NCI-H1105 treated with DMSO at 0.1 percent for 48 hours (cell line): ENCODE data around the gene DHRS3.
A peak's percentile ranks its signal among the peaks of the same experiment; 100 is the strongest.

Experiments
- DNase-seq: peaks from one replicate; lab custom pipeline; 2025; lab: John Stamatoyannopoulos, UW

DHRS3 gene

DNA sequence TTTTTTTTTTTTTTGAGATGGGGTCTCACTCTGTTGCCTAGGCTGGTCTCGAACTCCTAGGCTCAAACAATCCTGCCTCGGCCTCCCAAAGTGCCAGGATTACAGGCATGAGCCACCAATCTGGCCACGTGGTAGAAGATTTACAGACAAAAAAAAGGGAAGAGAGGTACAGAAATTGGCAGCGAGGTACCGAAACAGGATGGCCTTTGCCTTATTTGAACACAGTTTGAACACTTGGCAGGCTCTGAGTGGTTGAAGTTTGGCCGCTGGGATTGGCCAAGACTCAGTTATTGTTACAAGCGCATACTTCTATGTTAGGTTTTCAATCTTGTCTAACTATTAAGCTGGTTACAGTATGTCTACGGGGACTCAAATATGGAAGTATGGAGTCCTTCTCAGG is 19.7 kb upstream of the DHRS3 start:
- DNase-seq, result no peak

DNA sequence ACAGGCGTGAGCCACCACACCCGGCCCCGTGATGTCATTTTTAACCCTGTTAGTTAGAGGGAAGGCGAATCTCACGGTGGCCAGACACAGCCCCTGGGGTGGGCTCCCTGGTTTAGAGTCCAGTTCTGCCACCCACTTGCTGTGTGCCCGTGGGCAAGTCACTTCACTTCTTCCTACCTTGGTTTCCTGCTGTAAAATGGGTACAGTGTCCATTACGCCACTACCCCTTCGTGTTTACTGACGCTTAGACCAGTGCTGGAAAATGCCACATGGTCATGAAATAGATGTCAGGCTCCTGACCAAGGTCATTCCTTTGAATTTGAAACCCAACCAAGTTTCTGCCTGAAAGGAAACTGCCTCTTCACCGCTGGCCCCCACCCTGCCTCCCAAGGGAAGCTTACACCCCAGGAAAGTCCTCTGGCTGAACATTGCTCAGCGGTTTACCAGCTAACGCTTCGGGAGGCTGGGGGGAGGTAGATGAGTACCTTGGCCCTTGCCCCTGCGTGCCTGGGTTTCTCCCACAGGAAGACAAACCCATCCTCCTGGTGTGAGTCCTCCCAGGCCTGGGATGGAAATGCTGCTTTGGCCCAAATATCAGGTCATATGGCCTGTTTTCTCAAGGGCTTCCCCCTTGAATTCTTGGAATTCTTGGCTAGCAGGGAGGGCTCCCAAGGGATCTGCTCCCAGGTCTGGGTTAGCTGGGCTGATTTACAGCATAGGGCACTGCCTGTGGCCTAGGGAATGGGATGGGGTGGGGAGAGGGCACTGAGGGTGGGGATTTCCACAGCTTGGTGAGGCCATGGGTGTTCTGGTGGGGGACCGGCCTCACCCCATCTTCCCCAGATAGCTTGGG is 18.3 kb upstream of the DHRS3 start:
- no peak for DNase-seq

DNA sequence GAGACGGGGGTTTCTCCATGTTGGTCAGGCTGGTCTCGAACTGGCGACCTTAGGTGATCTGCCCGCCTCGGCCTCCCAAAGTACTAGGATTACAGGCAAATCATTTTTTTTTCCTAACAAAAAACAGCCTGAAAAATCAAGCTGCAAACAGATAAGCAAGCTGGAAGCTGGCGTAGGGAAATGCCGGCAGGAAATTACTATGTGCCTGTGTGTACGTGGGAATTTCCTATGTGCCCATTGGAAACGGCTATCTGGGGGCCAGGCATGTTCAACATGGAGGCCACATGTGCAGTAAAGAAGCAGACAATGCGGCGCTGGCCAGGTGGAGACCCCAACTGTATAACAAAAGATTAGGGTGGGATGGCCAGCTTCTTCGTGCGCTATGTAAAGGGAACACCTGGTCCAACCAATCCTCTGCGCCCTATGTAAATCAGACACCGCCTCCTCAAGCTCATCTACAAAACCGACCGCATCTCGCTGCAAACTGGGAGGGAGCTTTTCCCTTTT is 16.7 kb upstream of the DHRS3 start:
- DNase-seq, result no peak

DNA sequence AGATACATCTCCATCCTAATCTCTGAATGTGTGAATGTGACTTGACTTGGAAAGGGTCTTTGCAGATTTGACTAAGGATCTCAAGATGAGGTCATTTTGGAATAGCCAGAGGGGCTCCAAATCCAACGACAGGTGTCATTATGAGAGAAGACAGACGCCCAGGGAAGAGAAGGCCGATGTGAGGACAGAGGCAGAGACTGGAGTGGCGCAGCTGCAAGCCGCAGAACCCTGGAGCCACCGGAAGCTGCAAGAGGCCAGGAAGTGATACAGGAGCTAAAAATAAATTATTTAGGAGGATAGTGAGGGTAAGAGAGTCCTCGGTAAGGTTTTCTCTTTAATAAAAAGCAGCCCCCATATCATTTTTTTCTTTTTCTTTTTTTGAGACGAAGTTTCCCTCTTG is 16.1 kb upstream of the DHRS3 start:
- DNase-seq, result no peak

DNA sequence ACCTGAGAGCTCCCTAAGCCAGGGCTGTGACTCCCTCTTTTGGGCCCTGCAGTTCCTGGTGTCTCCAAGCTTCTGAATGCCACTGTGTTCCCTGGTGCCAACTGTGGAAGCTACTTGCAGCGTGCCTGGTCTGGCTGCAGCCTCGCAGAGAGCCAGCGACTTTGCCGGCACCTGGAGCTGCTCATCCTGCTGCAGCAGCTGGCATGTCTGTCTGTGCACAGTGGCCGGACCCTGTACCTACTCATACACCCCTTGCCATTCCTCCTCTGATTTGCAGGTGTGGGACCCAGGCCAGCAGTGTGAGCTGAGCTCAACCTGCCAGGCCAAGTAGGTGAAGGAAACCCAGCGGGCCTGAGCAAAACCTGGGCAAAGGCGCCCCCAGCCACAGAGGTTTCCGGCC is 13.6 kb upstream of the DHRS3 start:
- no peak for DNase-seq

DNA sequence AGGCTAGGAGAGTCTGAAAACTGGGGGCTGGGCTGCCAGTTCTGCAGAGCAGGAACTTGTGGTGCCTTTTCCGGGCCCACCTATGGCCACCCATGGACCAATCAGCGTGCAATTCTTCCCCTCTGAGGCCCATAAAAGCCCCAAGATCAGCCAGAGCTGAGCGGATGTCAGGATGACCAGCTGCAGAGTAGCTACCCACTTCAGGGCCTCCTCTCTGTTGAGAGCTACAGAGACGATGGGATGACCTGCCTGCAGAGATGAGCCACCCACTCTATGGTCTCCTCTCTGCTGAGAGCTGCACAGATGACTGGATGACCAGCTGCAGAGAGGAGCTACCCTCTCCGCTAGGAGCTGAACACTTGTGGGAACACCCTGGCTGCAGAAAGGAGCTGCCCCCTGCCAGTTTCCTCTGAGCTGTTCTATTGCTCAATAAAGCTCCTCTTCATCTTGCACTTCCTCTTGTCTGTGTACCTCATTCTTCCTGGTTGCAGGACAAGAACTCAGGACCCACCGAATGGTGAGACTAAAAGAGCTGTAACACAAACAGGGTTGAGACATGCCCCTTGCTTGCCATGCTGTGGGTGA is 13.0 kb upstream of the DHRS3 start:
- no peak for DNase-seq

DNA sequence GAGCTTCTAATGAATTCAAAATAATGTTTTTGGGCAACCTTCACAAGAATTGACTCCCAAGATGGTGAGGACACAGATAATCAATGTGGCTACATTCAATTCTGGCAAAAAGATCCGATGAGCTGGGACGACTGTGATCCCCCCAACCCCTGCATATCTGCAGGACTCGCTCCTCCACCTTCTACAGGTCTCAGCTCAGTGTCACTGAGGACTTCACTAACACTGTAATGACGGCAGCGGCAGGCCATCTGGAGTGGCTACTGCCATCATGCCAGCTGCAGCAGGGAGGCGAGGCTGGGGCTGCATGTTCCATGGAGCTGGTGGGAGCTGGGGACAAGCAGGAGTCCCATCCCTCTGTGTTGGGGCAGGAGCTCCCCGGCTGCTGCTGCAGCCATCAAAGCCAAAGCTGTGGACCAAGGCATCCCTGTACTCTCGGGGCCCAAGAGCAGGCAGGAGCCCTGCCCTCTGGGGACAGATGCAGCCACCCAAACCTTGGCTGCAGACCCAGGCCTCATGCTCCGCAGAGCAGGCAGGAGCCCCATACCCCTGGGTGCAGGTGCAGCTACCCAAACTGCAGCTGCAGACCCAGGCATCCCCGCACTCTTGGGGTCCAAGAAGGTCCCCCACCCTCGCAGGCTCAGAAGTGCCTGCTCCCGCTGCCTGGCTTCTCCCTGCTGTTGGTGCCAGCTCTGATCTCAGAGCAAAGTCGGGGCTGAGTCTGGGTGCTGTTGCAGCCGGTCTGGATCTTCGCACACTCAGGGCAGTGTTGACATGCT is 12.2 kb upstream of the DHRS3 start:
- no peak for DNase-seq

DNA sequence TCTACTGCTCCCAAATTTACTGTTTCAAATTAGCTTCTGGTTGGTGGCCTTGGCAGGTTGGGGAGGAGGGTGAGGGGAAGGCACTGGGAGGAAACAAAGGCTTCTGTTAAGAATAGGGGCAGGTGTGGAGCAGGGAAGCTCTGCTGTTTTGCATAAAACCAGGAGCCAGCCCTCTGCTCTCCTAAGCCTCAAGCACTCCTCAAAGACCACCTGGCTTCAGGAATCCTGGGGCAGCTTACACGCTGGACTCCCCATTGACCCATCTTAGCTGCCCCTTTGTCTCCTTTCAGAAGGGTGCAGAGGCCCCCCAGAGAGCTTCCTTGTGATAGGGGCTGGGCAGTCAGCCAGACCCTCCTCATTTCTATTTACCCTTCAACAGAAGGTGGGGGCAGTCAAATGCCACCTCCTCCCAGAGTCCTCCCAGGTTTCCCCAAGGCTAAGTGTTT is 11.5 kb upstream of the DHRS3 start:
- DNase-seq, result no peak

DNA sequence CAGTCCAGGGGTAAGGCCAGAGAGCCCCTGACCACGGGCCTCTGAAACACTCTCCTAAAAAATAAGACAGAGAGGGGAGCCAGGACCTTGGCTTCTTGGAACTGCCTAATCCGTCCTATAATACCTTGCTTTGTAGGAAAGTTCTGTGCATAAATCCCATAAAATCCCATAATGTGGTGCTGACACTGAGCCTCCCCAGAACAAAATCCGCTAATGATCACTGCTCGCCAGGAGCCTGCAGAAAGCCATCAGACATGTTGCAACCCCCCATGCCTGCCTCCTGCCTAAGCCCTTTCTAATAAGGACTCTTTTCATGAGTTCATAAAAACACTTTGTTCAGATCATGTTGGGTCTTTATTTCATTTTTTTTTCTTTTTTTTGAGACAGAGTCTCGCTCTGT is 9.3 kb upstream of the DHRS3 start:
- DNase-seq, result no peak

DNA sequence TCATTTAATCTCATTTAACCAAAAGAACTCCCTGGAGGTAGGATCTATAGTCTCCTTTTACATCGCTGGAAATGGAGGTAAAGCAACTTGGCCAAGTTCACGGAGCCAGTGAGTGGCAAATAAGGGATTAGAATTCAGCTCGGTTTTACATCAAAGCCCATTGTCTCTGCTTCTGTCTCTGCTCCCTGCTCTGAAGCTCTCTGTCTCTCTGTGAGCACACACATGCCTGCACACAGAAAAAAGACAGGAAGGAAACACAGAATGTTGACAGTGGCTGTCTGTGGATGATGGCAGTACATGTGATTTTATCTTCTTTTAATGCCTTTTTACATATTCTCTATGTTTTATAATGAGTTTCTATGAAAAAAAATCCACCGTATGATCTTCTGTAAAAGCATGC is 8.9 kb upstream of the DHRS3 start:
- no peak for DNase-seq

DNA sequence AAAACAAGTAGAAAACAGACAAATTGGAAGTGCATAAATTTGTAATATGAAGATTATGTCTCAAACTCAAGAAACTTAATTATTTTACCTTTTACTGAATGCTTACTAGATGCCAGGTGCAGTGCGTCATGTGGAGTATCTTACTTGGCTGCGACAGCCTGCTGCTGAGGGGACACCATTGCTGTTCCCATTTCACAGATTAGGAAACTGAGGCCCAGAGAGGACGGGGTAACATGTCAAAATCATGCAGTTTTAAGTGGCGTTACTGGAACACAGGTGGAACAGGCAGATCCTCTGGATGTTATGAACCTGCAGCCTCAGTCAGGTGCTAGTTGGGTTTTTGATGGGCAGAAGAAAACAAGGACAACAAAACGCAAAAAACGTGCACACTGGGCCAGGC is 7.3 kb upstream of the DHRS3 start:
- DNase-seq, result no peak

DNA sequence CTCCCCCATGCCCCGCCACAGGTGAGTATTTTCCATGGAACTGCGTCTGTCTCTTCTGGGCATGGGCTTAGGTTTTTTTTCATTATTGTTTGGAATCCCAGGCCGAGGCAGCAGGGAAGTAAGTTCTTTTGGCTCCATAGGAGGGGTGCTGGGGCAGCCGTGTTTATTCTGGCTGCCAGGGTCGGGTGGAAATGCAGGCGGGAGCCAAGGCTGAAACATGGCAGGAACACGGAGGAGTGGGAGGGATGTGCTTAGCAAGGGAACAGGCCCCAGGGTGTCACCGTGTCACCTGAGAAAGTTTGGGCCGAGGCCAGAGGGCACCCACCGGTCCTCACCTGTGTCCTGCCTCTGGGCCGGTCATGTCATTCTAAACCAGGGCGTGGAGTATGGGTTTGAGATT is 4.5 kb upstream of the DHRS3 start:
- DNase-seq, result no peak

DNA sequence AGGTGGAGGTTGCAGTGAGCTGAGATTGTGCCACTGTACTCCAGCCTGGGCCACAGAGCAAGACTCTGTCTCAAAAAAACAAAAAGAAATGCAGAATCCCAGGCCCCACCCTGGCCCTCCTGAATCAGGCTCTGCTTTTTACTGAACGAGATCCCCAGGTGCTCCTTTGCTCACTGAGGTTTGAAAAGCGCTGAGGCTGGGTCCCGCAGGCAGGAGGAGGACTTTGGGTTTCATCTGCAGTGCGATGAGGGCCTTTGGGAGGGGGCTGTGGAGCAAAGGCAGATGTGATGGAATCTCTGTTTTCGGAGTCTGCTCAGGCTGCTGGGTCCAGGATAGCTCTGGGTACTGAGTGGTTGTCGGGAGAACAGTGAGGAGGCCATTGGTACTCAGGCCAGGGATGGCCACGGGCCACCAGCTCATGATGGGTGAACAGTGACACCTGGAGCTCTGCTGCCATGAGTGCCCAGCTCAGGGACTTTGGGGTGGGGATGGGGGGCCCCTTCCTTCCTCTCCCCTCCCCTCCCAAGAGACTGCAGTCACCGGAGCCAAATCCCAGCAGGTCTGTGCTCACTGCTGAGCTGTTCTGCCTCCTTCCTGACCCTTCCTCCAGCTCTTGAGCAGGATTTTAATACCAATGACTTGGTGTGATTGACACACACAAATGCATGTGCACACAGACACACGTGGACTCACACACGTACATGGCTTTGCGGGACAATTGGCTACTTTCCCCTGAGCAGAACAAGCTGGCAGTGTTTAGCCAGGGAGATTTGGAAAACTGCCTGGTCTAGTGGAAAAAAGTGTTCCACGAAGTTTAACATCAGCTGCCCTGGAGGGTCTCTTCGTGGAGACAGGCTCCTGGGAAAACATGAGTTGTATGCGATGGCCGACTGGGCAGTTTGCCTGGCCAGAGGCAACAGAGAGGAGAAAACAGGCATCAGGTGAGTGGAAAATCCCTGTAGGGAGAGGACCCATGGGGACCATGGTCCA is 3.6 kb upstream of the DHRS3 start:
- DNase-seq, result no peak

DNA sequence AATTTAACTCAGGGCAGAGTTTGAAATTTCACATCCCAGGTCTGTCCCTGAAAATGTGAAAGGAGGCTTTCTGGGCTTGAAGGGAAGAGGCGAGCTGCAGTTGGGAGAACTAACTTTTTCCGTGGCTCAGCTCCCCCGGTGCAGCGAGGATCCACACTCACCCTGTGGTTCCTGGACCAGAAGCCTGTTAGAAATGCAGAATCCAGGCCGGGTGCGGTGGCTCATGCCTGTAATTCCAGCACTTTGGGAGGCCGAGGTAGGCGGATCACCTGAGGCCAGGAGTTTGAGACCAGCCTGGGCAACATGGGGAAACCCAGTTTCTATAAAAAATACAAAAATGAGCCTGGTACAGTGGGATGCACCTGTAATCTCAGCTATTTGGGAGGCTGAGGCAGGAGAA is 2.9 kb upstream of the DHRS3 start:
- DNase-seq, result no peak

DNA sequence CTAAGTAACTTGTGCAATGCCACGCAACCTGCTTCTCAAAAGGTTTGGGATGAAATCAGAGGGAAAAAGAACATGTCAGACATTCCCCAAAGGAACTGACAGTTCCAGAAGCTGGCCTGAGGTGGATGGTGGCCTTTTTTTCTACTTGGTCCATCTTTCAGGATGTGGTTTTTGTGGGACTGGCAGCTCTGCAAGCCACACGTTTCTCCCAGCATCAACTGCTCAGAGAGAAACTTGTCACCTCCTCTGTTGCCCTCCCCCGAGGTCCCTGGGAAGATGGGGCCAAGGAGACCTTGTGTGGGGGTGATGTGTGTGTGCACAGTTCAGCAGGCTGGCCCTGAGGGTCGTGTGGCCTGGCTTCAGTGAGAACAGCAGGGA is 2.5 kb upstream of the DHRS3 start:
- DNase-seq, result no peak

DNA sequence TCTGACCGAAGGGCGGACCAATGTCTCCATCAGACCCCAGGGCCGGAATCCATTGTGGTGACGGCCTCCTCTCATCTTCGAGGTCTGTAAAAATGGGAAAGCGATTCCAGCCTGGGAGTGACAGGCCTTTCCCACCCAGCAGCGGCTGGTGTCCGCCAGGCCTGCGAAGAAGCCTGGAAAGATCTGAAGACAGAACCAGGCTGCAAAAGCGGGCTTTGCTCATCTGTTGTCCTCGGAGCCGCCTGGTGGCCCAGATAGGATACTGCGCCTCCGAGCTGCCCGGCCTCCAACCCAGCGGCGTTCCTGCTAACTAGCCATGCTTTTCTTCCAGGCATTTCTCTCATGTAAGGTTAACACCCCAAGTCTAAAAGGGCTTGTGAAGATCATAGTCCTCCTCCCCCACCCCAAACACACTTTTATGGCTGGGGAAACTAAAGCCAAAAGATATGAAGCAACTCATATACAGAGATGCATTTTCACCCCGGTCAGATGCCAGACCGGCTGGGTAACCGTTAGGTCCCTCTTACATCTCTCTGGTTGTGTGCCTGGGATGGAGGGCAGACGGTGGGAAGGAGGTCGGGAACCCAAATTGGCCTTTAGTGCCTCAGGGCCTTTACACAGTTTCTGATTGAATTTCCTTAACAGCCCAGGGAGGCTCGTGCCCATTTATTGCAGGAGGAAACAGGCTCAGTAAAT is 1.9 kb upstream of the DHRS3 start:
- peak; percentile 70 for DNase-seq

DNA sequence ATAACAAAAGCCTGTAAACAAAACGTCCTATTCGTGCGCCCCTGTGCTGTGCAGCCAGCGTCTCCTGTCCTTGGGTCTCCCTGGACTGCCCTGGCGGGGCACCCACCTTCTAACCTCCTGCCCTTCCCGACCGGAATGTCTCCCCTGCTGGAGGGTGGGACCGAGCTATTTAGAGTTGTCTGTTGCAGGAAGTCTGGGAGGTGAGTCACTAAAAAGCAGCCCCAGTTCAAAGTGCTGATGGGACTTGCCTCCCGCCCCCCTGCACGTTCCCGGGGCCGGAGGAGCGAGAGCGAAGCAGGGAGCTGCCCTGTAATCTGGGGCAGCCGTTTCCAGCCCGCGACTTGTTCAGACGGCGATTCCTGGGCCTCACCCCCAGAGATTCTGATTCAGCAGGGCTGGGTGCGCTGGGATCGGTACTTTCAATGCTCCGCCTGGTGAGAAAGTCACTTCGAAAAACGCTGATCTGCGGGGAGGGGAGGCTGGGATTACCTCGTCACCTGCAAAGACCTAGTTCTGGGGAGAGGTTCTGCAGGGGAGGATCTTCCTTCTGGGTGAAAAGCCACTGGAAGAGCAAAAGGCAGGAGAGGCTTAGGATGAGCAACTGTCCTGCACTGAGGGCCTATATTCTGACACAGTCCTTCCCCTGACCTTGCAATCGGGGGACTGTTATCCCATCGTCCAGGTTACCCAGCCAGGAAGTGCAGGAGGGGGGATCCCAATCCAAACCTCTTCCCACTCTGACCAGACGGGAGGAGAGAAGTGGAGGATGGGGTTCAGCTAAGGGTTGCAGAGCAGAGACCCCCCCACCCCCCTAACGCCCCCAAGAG is 1.2 kb upstream of the DHRS3 start:
- DNase-seq, result no peak

DNA sequence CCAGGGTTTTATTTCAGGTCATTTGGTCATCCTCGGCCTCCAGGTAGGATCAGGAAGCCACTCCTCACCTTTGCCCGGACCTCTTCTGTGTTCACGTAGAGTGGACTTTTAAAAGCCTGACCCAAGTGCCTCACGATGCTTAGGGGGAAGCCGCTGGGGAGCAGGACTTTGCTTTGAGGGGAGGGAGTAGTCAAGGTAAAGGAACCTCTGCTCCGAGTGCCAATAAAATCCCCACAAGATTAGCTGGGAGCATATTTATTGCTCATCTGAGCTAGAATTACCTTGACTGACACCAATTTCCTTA is 603 bp upstream of the DHRS3 start:
- DNase-seq, result no peak

DNA sequence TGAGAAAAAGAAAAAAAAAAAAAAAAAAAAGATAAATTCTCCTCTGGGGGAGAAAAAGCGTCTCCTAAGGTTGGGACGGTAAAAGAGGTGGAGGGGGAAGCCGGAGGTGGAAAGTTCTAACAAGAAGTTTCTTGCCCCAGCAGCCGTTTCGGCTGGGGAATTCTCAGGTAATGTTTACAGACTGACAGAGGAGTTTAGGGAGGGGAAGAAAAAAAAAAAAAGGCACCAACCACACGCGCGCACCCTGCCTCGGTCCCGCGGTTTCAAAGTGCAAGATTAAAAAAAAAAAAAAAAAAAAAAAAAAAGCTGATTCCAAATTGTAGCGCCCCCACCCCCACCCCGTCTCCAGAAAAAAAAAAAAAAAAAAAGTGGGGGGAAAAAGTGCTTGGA is 504 bp downstream of the DHRS3 start:
- peak; percentile 35 for DNase-seq

DNA sequence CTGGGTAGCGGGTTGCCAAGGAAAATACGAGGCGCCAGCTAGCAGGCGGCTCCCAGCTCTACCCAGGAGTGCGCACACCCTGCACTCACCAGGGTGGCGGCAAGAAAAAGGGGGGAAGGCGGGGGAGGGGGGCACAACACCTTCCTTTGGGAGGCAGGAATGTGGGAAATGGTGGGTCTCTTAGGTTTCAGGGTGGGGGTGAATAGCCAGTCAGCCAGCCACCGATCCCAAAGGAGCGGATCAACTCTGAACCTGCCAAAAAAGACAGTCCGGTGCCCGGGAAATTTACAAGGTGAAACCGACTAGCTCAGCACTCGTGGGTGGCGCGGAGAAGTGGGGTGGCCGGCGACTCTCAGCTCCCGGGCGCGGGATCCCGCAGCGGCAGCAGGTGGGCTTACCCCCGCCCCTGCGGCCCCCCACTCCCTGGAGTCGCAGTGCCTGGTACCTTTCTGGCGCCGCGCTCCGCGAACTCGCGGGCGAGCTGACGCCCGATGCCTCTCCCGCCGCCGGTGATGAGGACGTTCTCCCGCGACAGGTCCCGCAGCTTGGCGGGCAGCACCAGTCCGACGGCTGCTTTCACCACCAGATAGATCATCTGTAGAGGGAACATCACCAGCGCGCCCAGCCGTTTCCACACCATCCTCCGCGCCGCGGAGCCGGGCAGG is 1.2 kb downstream of the DHRS3 start:
- DNase-seq, result peak; percentile 11
